ENCODE data around the gene SPHK2. TPM values are rescaled to one million over a fixed set of nuclear protein-coding genes. Genes with fewer than 3 reads are reported as not detected.

Gene SPHK2
- total RNA-seq, 1 donor from 2014 or later = 137 TPM

DNA sequence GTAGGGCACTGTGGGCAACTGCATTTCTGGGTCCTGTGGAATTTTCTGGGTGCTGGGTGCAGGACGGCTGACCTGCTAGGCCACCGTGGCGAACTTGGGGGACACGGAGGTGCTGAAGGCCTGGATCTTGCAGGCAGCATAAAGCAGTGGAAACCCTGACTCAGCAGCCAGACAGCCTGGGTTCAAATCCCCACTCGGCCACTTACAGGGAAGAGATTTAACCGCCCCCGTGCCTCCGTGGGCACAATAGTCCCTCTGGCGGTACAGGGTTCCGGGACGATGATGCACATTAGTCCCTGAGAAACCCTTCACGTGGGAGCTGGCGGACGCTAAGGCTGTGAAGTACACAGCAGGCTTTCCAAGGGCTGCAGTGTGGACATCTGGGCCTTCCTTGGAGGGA, 7.4 kb upstream of the SPHK2 start:
- TF ChIP-seq, protein P1, sequence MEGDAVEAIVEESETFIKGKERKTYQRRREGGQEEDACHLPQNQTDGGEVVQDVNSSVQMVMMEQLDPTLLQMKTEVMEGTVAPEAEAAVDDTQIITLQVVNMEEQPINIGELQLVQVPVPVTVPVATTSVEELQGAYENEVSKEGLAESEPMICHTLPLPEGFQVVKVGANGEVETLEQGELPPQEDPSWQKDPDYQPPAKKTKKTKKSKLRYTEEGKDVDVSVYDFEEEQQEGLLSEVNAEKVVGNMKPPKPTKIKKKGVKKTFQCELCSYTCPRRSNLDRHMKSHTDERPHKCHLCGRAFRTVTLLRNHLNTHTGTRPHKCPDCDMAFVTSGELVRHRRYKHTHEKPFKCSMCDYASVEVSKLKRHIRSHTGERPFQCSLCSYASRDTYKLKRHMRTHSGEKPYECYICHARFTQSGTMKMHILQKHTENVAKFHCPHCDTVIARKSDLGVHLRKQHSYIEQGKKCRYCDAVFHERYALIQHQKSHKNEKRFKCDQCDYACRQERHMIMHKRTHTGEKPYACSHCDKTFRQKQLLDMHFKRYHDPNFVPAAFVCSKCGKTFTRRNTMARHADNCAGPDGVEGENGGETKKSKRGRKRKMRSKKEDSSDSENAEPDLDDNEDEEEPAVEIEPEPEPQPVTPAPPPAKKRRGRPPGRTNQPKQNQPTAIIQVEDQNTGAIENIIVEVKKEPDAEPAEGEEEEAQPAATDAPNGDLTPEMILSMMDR (IDR thresholded peaks at IDR 0.05; ENCODE audit: unreplicated experiment) = no peak
- Mint-ChIP-seq H3K4me1 (ENCODE audit: low read depth) (peaks cover 14% of the 10 kb centered on the region), H3K27ac (no peak overlapping the region), H3K36me3 (ENCODE audit: insufficient read depth) (peaks cover 8% of the 10 kb centered on the region), H3K27me3 (no peaks in the 10 kb centered on the region), H3K9me3 (ENCODE audit: low read depth) (no peaks in the 10 kb centered on the region), H3K4me3 (ENCODE audit: low read depth) (no peak overlapping the region)
- no peak for DNase-seq (ENCODE audit: low spot score, unreplicated experiment)

DNA sequence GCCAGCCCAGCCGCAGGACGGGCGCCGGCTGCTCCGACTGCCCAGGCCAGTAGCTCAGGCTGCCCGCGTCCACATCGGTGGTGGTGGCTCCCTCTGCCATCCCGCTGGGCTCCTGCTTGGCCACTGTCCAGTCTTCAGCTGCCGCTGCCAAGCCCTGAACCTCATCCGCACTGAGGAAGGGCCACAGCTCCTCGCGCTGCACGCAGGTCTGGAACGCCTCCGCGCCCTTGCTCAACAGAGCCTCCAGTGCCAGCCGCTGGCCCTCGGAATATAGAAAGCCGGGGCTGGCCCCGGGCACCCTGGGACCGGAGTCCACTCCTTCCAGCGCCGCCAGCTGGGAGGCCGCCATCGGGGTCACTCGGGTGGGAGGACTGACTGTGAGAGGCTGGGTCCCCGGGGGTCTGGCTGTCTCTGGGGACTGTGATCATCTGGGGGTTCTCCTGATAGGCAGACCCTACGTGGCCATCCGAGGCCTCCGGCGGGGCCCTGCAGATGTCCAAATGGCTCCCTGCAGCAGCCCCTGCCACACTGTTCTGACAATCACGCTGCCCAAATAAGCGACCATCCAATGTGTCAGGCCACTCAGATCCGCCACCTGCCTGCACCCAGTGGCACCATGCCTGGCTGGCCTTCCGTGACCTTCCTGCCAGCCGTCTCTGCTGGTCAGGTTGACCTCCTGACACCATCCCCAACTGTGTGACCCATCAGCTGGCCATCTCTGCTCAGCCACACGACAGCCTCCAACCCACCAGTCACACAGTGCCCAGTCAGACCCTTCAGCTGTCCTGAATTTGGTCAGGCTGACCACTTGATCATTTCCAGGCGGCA, 6.1 kb upstream of the SPHK2 start:
- TF ChIP-seq, protein P1 (IDR thresholded peaks at IDR 0.05; ENCODE audit: unreplicated experiment) = no peak
- Mint-ChIP-seq H3K4me3 (ENCODE audit: low read depth) (no peak overlapping the region), H3K4me1 (ENCODE audit: low read depth) (peaks cover 26% of the 10 kb centered on the region), H3K36me3 (ENCODE audit: insufficient read depth) (peaks cover 10% of the 10 kb centered on the region), H3K9me3 (ENCODE audit: low read depth) (no peaks in the 10 kb centered on the region), H3K27me3 (no peaks in the 10 kb centered on the region), H3K27ac (peak overlapping the region; percentile 90)
- DNase-seq (ENCODE audit: low spot score, unreplicated experiment) = no peak

DNA sequence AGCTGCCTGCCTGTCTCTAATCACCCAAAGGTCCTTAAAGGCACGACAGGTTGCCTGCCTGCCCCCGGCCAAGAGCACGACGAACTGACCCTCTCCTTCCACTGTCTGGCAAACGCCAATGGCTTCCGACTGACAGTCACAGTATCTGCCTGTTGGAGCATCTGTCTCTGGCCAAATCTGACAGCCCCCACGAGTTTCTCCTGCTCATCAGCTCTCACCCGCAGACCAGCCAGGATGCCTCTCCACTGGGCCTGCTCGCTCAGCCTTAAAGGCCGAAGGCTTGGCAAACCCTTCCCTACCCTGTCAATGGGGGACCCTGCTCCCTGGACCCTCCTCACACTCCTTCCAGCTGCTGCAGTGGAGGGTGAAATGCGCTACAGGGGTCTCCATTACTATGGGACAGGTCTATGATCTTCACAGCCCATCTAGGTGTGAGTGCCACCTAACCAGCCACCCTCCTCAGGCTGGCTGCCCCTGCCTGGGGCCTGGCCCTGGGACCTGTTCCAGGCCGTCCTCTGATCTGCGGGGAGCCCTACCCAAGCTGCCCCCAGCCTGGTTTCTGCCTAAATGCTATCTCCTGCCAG, 5.4 kb upstream of the SPHK2 start:
- Mint-ChIP-seq H3K4me3 (ENCODE audit: low read depth) (no peak overlapping the region), H3K27ac (peak overlapping the region; percentile 90), H3K9me3 (ENCODE audit: low read depth) (no peaks in the 10 kb centered on the region), H3K4me1 (ENCODE audit: low read depth) (peaks cover 28% of the 10 kb centered on the region), H3K36me3 (ENCODE audit: insufficient read depth) (peaks cover 10% of the 10 kb centered on the region), H3K27me3 (no peaks in the 10 kb centered on the region)
- no peak for DNase-seq (ENCODE audit: low spot score, unreplicated experiment)
- TF ChIP-seq, protein P1 (IDR thresholded peaks at IDR 0.05; ENCODE audit: unreplicated experiment) = no peak

DNA sequence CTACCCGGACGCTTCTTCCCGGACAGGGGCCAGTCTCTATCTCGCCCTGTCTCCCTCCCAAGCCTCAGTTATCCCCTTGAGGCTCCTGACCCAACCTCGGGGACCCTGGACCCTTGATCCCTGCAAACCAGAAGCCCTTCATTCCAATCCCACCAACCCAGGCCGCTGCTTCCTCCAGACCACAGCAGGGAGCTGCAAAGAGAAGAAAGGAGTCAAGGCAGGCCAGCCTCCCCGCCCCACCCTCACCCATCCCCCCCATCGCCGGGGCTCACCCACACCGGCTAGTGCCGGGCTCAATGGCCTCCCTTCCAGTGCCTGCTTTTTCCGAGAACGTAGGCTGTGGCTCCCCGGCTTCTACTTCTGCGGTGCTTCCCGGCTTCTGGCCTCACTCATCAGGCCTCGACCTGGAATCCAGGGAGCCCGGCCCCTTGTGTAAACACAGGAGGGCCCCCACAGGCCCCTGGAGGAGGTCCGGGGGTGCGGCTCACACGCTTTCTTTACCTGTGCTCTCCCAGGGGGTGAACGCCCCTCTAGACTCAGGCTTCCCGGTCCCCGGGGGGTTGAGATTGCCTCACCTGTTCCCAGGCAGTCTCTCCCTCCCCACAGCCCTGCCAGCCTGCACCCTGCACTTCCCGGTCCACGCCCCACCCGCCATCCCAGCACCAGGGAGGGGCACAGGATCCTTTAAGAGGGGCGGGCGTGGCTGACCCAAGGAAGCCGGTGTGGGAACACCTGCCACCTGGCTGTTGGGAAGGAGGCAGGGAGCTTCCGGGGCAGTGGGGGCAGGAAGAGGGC, 4.7 kb upstream of the SPHK2 start, which contains the start of gene FAM83E:
Gene FAM83E, minus strand, starts transcription at position 641 of the 795 bp plus-strand sequence. CDS start 1,704 bp downstream, outside the sequence.
- Mint-ChIP-seq H3K4me3 (ENCODE audit: low read depth) (peak within 1 kb of the TSS; percentile 44), H3K27ac (peak within 1 kb of the TSS; percentile 90), H3K4me1 (ENCODE audit: low read depth) (peaks cover 30% of the 10 kb centered on the region), H3K9me3 (ENCODE audit: low read depth) (no peaks in the 10 kb centered on the region), H3K36me3 (ENCODE audit: insufficient read depth) (peaks cover 11% of the 10 kb centered on the region), H3K27me3 (no peaks in the 10 kb centered on the region)
- TF ChIP-seq, protein P1 (IDR thresholded peaks at IDR 0.05; ENCODE audit: unreplicated experiment) = no peak
- no peak for DNase-seq (ENCODE audit: low spot score, unreplicated experiment)
